Osteocyte (in vitro differentiated cells): ENCODE results near the gene SATB2. TPM values are rescaled to one million over a fixed set of nuclear protein-coding genes. Genes with fewer than 3 reads are reported as not detected.

Experiments
- DNase-seq: peaks from one replicate; pipeline ENCODE4 v3.0.0; 2021; ENCODE audit warnings: mixed read lengths; ENCODE audit not compliant: unreplicated experiment; ENCODE audit errors: extremely low spot score
- H3K27ac Mint-ChIP-seq: one replicate; pipeline ENCODE4 v1.8.0; 2021; ENCODE audit warnings: mild to moderate bottlenecking, mixed read lengths; ENCODE audit not compliant: unreplicated experiment
- H3K27me3 Mint-ChIP-seq: one replicate; pipeline ENCODE4 v1.8.0; 2021; ENCODE audit warnings: mixed read lengths; ENCODE audit not compliant: unreplicated experiment
- H3K36me3 Mint-ChIP-seq: one replicate; pipeline ENCODE4 v1.8.0; 2021; ENCODE audit warnings: mixed read lengths; ENCODE audit not compliant: unreplicated experiment
- H3K4me1 Mint-ChIP-seq: one replicate; pipeline ENCODE4 v1.8.0; 2021; ENCODE audit warnings: mixed read lengths; ENCODE audit not compliant: unreplicated experiment
- H3K4me3 Mint-ChIP-seq: one replicate; pipeline ENCODE4 v1.8.0; 2021; ENCODE audit warnings: mild to moderate bottlenecking, moderate library complexity, mixed read lengths; ENCODE audit not compliant: unreplicated experiment
- H3K9me3 Mint-ChIP-seq: one replicate; pipeline ENCODE4 v1.8.0; 2021; ENCODE audit warnings: mixed read lengths; ENCODE audit not compliant: unreplicated experiment
- total RNA-seq: library from RNA; stranded (reverse); gene quantifications from 2 replicates; pipeline ENCODE4 v1.2.1, GENCODE V29; 2021
- TF ChIP-seq, protein P1 (sequence below): fragments of 200-600 bp; sonication (generic); IDR thresholded peaks from 2 replicates; pipeline ENCODE4 v1.5.0; 2021; ENCODE audit warnings: antibody characterized with exemption, mild to moderate bottlenecking, moderate library complexity

Gene SATB2
- total RNA-seq, 1 donor from 2014 or later = 11.6 TPM

DNA sequence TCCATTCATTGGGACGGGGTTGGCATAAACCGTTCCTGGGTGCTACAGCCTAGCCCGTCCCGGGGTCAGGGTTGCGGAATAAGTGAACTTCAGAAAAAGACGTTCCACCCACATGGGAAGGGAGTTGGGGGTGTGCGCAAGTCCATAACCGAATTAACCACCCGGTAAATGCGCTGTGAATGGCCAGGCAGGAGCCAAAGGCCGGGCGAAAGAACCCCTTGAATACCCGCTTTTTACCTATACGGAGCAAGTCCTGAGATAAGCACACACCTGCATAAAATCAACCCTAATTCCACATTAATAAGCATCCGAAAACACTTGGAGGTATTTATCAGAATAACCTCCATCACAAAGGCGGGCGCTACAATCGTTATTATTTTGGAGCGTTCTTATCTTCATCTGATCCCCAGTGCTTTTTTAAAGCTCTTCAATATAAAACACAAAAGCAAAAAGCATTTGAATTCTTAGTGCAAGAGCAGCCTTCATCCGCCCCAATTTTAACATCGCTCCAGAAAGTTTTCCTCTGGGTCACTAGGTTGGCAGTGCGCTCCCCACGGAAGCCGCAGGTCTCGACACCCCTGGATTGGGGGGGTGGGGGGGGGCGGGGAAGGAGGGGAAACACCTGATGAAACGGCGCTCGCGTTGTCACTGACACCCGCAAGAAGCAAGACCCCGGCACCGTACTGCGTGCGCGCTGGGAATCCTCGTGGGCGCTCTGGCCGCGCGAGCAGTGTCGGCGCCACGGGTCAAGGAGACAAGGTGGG, 1.2 kb downstream of the SATB2 start:
- Mint-ChIP-seq H3K4me1 (peaks cover 32% of the 10 kb centered on the region), H3K36me3 (peaks cover 3% of the 10 kb centered on the region), H3K9me3 (no peaks in the 10 kb centered on the region), H3K27me3 (peaks cover 16% of the 10 kb centered on the region), H3K4me3 (peak overlapping the region; percentile 83), H3K27ac (no peak overlapping the region)
- DNase-seq = no peak
- TF ChIP-seq, protein P1, sequence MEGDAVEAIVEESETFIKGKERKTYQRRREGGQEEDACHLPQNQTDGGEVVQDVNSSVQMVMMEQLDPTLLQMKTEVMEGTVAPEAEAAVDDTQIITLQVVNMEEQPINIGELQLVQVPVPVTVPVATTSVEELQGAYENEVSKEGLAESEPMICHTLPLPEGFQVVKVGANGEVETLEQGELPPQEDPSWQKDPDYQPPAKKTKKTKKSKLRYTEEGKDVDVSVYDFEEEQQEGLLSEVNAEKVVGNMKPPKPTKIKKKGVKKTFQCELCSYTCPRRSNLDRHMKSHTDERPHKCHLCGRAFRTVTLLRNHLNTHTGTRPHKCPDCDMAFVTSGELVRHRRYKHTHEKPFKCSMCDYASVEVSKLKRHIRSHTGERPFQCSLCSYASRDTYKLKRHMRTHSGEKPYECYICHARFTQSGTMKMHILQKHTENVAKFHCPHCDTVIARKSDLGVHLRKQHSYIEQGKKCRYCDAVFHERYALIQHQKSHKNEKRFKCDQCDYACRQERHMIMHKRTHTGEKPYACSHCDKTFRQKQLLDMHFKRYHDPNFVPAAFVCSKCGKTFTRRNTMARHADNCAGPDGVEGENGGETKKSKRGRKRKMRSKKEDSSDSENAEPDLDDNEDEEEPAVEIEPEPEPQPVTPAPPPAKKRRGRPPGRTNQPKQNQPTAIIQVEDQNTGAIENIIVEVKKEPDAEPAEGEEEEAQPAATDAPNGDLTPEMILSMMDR = no peak

DNA sequence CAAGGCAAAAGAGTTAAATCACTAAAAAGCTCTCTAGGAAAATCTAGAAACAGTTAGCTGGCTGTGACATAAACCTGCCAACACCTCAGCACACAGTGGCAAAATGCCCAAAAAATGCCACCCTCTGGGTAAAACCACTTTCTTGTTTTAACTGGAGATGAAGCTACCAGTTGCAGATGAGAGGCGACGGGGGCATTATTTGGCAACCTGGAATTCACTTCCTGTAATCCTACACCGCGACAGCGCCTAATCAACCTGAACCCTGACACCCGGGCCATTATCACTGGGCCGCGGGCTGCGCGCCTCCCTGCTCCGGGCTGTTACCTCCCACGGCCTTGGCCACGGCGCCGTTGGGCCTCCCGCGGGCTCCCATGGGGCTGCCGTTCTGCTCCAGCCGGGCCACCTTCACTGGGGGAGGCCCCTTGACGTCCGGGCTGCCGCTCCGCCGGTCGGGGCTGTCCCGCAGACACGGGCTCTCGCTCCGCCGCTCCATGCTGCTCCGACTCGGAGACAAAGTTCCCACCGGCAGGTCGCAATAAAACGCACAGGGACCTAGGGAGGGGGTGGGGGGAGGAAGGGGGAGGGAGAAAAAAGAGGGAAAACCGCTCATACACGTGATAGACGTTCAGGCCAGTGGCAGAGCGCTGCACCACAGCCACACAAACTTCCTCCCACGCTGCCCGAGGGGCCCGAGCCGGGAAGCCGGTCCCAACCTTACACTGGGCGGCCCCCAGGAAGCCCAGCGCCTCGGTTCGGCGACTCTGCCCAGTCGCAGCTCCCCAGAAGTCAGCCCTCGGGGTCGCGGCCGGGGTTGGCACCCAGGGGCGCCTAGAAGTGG, 2.0 kb downstream of the SATB2 start:
- Mint-ChIP-seq H3K4me3 (peak overlapping the region; percentile 83), H3K27me3 (peaks cover 11% of the 10 kb centered on the region), H3K4me1 (peaks cover 28% of the 10 kb centered on the region), H3K27ac (no peak overlapping the region), H3K36me3 (peaks cover 3% of the 10 kb centered on the region), H3K9me3 (no peaks in the 10 kb centered on the region)
- no peak for DNase-seq
- TF ChIP-seq, protein P1 = no peak

DNA sequence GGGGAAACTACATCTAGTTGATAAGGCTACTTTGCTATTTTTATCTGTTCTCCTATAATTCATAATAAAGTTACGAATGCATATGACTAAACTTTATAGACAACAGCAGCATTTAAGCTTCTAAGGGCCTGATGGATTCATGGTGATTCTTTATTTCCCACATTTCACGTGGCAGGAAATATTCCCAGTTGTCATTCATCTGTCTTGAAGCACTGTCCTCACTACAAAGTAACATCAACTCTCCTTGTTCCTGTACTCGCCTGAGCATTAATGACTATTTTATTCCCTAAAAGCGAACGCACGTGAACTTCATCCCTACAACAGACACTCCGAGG, 2.6 kb downstream of the SATB2 start:
- Mint-ChIP-seq H3K9me3 (no peaks in the 10 kb centered on the region), H3K27me3 (peaks cover 6% of the 10 kb centered on the region), H3K4me1 (peaks cover 24% of the 10 kb centered on the region), H3K4me3 (peak overlapping the region; percentile 83), H3K27ac (no peak overlapping the region), H3K36me3 (peaks cover 3% of the 10 kb centered on the region)
- TF ChIP-seq, protein P1 = no peak
- DNase-seq = no peak

DNA sequence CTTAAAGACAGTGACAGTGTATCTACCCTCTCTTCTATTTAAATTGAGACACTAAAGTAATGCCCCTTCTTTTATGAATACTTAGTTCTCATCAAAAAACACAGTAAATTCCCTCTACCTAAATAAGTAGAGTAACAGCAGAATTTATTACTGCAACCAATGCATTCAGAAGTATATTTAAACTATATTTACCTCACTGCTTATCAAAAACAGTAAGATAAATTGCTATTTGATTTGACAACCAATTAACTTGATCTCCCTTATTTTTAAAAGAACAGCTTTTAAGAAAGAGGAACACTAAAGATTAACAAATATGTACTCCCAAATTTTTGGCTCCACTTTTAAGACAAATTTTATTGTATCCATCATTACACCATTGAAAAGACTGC, 4.8 kb downstream of the SATB2 start:
- no peak for DNase-seq
- TF ChIP-seq, protein P1 = no peak
- Mint-ChIP-seq H3K4me3 (no peak overlapping the region), H3K27ac (no peak overlapping the region), H3K27me3 (no peaks in the 10 kb centered on the region), H3K4me1 (peaks cover 18% of the 10 kb centered on the region), H3K9me3 (no peaks in the 10 kb centered on the region), H3K36me3 (peaks cover 3% of the 10 kb centered on the region)
